Esophagus squamous epithelium (tissue), 5 donors: ENCODE results near the gene GNG13. TPM values are rescaled to one million over a fixed set of nuclear protein-coding genes. Genes with fewer than 3 reads are reported as not detected.
"Not testable (repeated sequence)": the region's sequence is repeated elsewhere in the genome, so short reads cannot be mapped to it uniquely, and the experiment has no call there.

Source experiments
- DNase-seq: peaks from one replicate; lab custom pipeline; 2025; lab: John Stamatoyannopoulos, UW
- H3K27ac ChIP-seq, 4 donors: fragments of 200-600 bp; sonication (generic); one replicate each; pipeline ENCODE4 v1.5.1; 2016 to 2019; ENCODE audit warnings: mild to moderate bottlenecking in 1 of 4
- H3K27me3 ChIP-seq, 4 donors: fragments of 200-600 bp; sonication (generic); 1 replicate in 3 of 4; 2 replicates in 1 of 4; pipeline versions ENCODE4 v1.5.1 to v1.6.0; 2017 to 2021; ENCODE audit warnings: antibody characterized with exemption in 1 of 4
- H3K36me3 ChIP-seq, 3 donors: fragments of 200-600 bp; sonication (generic); one replicate each; pipeline ENCODE4 v1.5.1; 2016 to 2019
- H3K4me1 ChIP-seq, 3 donors: fragments of 200-600 bp; sonication (generic); one replicate each; pipeline ENCODE4 v1.5.1; 2017 to 2019
- H3K4me3 ChIP-seq, 4 donors: fragments of 200-600 bp; sonication (generic); 1 replicate in 3 of 4; 2 replicates in 1 of 4; pipeline ENCODE4 v1.5.1; 2016 to 2019; ENCODE audit warnings: mild to moderate bottlenecking in 2 of 4, moderate library complexity in 1 of 4
- H3K9me3 ChIP-seq, 3 donors: fragments of 200-600 bp; sonication (generic); one replicate each; pipeline ENCODE4 v1.5.1; 2016 to 2019
- POLR2A ChIP-seq, 4 donors: fragments of 450-650 bp; IDR thresholded peaks; one replicate each; pipeline ENCODE4 v1.6.1; 2017; ENCODE audit warnings: antibody characterized with exemption in 4 of 4, mild to moderate bottlenecking in 4 of 4, moderate library complexity in 3 of 4
- WGBS, 2 donors: methylation state at CpG; one replicate each; pipeline ENCODE4 v1.1.5; 2018; 5-methylcytosine and 5-hydroxymethylcytosine counted together
- intact Hi-C: fragments of 100-400 bp; cut with DNase I; formaldehyde crosslinking; loops from one replicate; pipeline ENCODE4 v1.15.0; 2022
- total RNA-seq, 4 donors: library from RNA; depleted of rRNA; stranded (reverse); fragments of >200 nt; gene quantifications; one replicate each; pipeline ENCODE4 v1.1.0, GENCODE V29; 2016
- TF ChIP-seq, protein P1 (sequence below), 6 experiments: fragments of 450-650 bp in 4 of 6; fragments of 200-600 bp in 2 of 6; sonication (generic) in 2 of 6; IDR thresholded peaks; one replicate each; pipeline ENCODE4 v1.5.1; 2016 to 2019; ENCODE audit warnings: antibody characterized with exemption in 6 of 6, mild to moderate bottlenecking in 4 of 6, moderate library complexity in 4 of 6
- donor health status: DM: yes; HTN: yes; CAD: no.

The GNG13 gene
- total RNA-seq, 4 donors from 2014 or later, result not detected

DNA sequence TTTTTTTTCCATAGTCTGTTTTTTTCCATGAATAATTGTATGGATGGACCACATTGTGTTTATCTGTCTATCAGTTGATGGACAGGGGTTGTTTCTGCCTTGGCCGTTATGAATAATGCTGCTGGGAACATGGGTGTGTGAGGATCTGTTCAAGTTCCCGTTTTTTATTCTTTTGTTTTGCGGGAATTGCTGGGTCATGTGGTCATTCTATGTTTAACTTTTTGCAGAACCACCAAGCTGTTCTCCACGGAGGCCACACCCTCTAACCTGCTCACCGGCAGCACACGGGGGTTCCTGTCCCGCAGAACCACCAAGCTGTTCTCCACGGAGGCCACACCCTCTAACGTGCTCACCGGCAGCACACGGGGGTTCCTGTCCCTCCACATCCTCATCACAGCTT, 45.9 kb downstream of the GNG13 start:
- Histone ChIP-seq H3K27me3 (peaks cover 0 to 57% (median 0%) of the 10 kb centered on the region in 4 donors), H3K27ac (no peak overlapping the region), H3K4me3 (no peak overlapping the region), H3K9me3 (no peaks in the 10 kb centered on the region), H3K36me3 (no peaks in the 10 kb centered on the region), H3K4me1 (peaks cover 0 to 42% (median 3%) of the 10 kb centered on the region in 3 donors)
- intact Hi-C loops, result no loop called here
- 22 to 28% methylated on average over 11 of the region's 11 CpGs for WGBS, 2 donors
- DNase-seq, result no peak
- TF ChIP-seq, protein P1, sequence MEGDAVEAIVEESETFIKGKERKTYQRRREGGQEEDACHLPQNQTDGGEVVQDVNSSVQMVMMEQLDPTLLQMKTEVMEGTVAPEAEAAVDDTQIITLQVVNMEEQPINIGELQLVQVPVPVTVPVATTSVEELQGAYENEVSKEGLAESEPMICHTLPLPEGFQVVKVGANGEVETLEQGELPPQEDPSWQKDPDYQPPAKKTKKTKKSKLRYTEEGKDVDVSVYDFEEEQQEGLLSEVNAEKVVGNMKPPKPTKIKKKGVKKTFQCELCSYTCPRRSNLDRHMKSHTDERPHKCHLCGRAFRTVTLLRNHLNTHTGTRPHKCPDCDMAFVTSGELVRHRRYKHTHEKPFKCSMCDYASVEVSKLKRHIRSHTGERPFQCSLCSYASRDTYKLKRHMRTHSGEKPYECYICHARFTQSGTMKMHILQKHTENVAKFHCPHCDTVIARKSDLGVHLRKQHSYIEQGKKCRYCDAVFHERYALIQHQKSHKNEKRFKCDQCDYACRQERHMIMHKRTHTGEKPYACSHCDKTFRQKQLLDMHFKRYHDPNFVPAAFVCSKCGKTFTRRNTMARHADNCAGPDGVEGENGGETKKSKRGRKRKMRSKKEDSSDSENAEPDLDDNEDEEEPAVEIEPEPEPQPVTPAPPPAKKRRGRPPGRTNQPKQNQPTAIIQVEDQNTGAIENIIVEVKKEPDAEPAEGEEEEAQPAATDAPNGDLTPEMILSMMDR (IDR thresholded peaks at IDR 0.05), result no peak
- no peak for TF ChIP-seq POLR2A (IDR thresholded peaks at IDR 0.05)

DNA sequence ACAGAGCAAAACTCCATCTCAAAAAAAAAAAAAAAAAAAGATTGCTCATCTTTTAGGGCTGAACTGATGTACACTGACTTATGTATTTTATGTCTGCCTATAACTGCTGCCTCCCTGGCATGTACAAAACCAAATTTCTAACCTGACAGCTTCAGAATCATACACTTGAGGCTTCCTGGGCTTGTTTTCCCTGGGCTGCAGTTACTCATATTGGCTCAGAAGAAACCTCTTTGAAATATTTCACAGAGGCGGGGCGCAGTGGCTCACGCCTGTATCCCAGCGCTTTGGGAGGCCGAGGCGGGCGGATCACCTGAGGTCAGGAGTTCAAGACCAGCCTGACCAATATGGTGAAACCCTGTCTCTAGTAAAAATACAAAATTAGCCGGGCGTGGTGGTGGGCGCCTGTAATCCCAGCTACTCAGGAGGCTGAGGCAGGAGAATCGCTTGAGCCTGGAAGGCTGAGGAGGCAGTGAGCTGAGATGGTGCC, 46.4 kb downstream of the GNG13 start:
- Histone ChIP-seq H3K27me3 (peaks cover 0 to 57% (median 0%) of the 10 kb centered on the region in 4 donors), H3K4me1 (peaks cover 0 to 37% (median 0%) of the 10 kb centered on the region in 3 donors)
- H3K27ac ChIP-seq, DNase-seq, intact Hi-C loops, H3K4me3 ChIP-seq, H3K9me3 ChIP-seq, H3K36me3 ChIP-seq: not testable (repeated sequence)
- WGBS, 2 donors, result 79 to 82% methylated on average over 7 to 11 of the region's 11 CpGs

GRCh38 chr16:752007-752312, 48.6 kb downstream of the GNG13 start:
- Histone ChIP-seq H3K4me3 (no peak overlapping the region), H3K36me3 (no peaks in the 10 kb centered on the region), H3K27me3 (peaks cover 0 to 57% (median 0%) of the 10 kb centered on the region in 4 donors), H3K27ac (no peak overlapping the region), H3K4me1 (peaks cover 0 to 23% (median 0%) of the 10 kb centered on the region in 3 donors), H3K9me3 (no peaks in the 10 kb centered on the region)
- WGBS, 2 donors, result 15 to 31% methylated on average over 10 of the region's 10 CpGs
- intact Hi-C loops, result no loop called here
- TF ChIP-seq, protein P1 (IDR thresholded peaks at IDR 0.05), result no peak
- TF ChIP-seq POLR2A (IDR thresholded peaks at IDR 0.05), result no peak
- DNase-seq, result no peak

DNA sequence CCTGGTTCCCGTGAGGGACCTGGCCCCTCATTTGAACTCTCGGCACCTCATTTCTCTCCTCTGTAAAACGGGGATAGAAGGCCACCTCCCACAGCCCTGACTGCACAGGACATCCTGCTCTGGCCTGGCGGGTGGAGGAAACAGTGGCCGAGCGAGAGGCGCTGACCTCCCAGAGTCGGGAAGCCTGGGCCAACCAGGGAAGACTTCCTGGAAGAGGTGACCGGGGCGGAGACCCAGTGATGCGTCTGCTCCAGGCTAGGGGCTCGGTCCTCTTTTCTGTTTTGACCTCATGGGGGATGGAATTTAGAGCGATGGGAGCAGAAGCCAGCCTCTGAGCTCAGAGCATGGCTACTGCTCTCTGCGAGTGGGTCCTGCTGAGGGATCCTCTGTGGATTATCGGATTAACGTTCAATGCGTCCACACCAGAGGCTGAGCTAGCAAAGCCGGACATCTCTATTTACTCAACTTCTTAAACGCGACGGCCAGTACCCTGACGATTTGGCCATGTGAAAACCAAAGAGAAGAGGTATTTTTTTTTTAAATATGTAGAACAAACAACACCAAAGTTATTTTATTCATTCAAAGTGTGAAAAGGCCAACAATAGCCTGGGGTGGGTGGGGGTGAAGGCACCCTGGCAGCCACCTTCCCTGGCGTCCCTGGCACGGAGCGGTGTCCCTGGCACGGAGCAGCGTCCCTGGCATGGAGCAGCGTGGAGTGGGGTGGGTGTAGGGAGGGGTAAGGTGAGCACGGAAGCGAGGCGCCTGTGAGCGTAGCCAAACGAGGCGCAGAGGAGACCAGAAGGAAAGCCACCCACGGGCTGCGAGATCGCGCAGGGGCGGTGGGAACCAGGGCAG, 49.2 kb downstream of the GNG13 start:
- Histone ChIP-seq H3K27me3 (peaks cover 0 to 57% (median 0%) of the 10 kb centered on the region in 4 donors), H3K4me1 (peaks cover 0 to 23% (median 0%) of the 10 kb centered on the region in 3 donors), H3K9me3 (no peaks in the 10 kb centered on the region), H3K36me3 (no peaks in the 10 kb centered on the region), H3K27ac (no peak overlapping the region), H3K4me3 (no peak overlapping the region)
- no peak for TF ChIP-seq POLR2A (IDR thresholded peaks at IDR 0.05)
- TF ChIP-seq, protein P1 (IDR thresholded peaks at IDR 0.05), result no peak
- intact Hi-C loops, result no loop called here
- 44 to 57% methylated on average over 29 to 31 of the region's 39 CpGs for WGBS, 2 donors
- no peak for DNase-seq

DNA sequence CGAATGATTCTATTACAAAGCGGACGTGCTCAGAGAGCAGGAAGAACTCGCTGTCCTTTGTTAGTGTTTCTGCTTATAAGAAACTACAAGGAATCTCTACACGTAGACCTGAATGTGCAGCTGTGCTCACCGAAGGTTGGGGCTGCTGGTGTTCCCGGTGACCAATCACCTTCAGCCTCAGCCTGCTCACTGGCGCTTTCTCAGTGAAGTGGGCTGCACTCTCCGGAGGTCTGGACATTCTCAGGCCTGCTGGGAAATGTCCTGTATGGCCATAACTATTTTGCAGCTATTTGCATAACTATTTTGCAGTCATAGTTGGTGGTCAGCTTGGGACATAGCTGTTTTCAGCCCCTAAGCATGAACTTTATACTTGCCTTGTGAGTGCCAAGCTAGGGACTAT, 50.0 kb downstream of the GNG13 start:
- Histone ChIP-seq H3K4me1 (peaks cover 0 to 23% (median 0%) of the 10 kb centered on the region in 3 donors), H3K9me3 (no peaks in the 10 kb centered on the region), H3K27ac (no peak overlapping the region), H3K27me3 (peaks cover 0 to 53% (median 0%) of the 10 kb centered on the region in 4 donors), H3K4me3 (no peak overlapping the region), H3K36me3 (no peaks in the 10 kb centered on the region)
- intact Hi-C loops, result no loop called here
- TF ChIP-seq, protein P1 (IDR thresholded peaks at IDR 0.05), result no peak
- no peak for TF ChIP-seq POLR2A (IDR thresholded peaks at IDR 0.05)
- DNase-seq, result no peak
- 55 to 67% methylated on average over 7 to 9 of the region's 9 CpGs for WGBS, 2 donors
